Activated T-cell treated with anti-CD3 and anti-CD28 coated beads, Interleukin-2, amount 50 U/mL, for 24 hours (primary cell): ENCODE measurements around the gene CLEC17A.
A peak's percentile ranks its signal among the peaks of the same experiment; 100 is the strongest.
"Not testable (repeated sequence)": the region's sequence is repeated elsewhere in the genome, so short reads cannot be mapped to it uniquely, and the experiment has no call there.

Experiments
- DNase-seq: peaks from one replicate; pipeline ENCODE4 v3.0.0-alpha.2; 2020
- H3K27ac Mint-ChIP-seq: 2 replicates; pipeline ENCODE4 v1.8.0; 2020; ENCODE audit warnings: mild to moderate bottlenecking, mixed read lengths
- H3K27me3 Mint-ChIP-seq: 2 replicates; pipeline ENCODE4 v1.8.0; 2020; ENCODE audit warnings: mixed read lengths
- H3K36me3 Mint-ChIP-seq: 2 replicates; pipeline ENCODE4 v1.8.0; 2020; ENCODE audit warnings: low read depth, mixed read lengths
- H3K4me1 Mint-ChIP-seq: 2 replicates; pipeline ENCODE4 v1.8.0; 2020; ENCODE audit warnings: low read depth, mixed read lengths
- H3K4me3 Mint-ChIP-seq: 2 replicates; pipeline ENCODE4 v1.8.0; 2020; ENCODE audit warnings: mild to moderate bottlenecking, moderate library complexity, mixed read lengths
- H3K9me3 Mint-ChIP-seq: 2 replicates; pipeline ENCODE4 v1.8.0; 2020; ENCODE audit warnings: mixed read lengths

Gene CLEC17A

DNA sequence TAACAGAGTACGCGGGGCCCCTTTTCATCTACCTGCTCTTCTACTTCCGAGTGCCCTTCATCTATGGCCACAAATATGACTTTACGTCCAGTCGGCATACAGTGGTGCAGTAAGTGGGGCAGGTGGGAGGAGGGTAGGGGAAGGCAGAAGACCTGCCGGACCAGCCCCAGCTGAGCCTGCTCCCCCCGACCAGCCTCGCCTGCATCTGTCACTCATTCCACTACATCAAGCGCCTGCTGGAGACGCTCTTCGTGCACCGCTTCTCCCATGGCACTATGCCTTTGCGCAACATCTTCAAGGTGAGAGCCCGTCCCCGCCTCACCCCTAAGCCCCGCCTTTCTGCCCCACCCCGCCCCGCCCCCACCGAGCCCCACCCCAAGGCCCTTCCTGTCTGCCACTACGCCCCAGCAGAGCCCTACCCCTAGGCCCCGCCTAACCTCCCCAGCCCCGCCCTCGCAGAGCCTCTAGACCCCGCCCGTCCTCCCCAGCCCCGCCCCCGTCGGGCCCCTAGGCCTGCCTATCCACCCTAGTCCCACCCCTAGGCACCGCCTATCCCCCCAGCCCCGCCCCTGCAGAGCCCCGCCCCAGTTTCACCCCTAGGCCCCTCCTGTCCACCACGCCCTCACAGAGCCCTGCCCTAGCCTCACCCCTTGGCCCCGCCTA, 18.8 kb upstream of the CLEC17A start:
- peak; percentile 63 for DNase-seq
- peaks cover 51% of the 10 kb centered on the region for H3K36me3 Mint-ChIP-seq
- H3K4me3 Mint-ChIP-seq, result no peak overlapping the region
- H3K27me3 Mint-ChIP-seq, result no peaks in the 10 kb centered on the region
- H3K9me3 Mint-ChIP-seq, result no peaks in the 10 kb centered on the region
- H3K27ac Mint-ChIP-seq, result peak overlapping the region; percentile 82
- peaks cover 36% of the 10 kb centered on the region for H3K4me1 Mint-ChIP-seq

DNA sequence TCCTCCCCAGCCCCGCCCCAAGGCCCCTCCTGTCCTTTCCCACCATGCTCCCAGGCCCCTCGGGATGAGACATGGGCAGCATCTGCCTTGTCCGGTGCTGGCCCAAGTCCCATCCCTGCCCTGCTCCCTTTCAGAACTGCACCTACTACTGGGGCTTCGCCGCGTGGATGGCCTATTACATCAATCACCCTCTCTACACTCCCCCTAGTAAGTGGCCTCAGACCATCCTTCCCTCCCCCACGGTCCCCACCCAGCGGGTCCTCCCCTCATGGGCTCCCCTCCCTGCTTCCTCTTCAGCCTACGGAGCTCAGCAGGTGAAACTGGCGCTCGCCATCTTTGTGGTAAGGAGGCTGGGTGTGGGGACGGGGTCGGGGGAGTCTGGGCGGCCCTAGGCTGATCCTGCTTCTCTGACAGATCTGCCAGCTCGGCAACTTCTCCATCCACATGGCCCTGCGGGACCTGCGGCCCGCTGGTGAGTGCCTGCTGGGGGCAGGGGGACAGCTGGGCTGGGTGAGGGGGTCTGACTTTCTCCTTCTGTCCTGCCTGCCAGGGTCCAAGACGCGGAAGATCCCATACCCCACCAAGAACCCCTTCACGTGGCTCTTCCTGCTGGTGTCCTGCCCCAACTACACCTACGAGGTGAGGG, 18.1 kb upstream of the CLEC17A start:
- H3K4me1 Mint-ChIP-seq, result peaks cover 42% of the 10 kb centered on the region
- peaks cover 54% of the 10 kb centered on the region for H3K36me3 Mint-ChIP-seq
- not testable (repeated sequence) for H3K9me3 Mint-ChIP-seq, DNase-seq, H3K27me3 Mint-ChIP-seq, H3K4me3 Mint-ChIP-seq
- H3K27ac Mint-ChIP-seq, result peak overlapping the region; percentile 14

DNA sequence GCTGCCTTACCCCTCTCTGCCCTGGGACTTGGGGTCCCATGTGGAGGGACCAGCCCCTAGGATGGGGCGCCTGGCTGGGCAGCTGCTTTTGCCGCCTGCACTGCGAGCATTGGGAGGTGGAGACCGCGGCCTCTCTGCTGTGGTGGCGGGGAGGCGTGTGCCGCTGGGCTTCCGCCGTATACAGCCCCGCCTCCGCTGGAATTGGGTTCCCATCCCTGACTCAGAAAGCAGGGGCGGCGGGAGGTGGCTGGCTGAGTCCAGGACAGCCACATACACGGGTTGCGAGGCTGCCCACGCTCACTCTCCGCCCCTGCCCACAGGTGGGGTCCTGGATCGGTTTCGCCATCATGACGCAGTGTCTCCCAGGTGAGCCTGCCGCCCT, 17.6 kb upstream of the CLEC17A start:
- peaks cover 42% of the 10 kb centered on the region for H3K4me1 Mint-ChIP-seq
- DNase-seq, result no peak
- peak overlapping the region; percentile 14 for H3K27ac Mint-ChIP-seq
- H3K27me3 Mint-ChIP-seq, result no peaks in the 10 kb centered on the region
- no peaks in the 10 kb centered on the region for H3K9me3 Mint-ChIP-seq
- no peak overlapping the region for H3K4me3 Mint-ChIP-seq
- peaks cover 55% of the 10 kb centered on the region for H3K36me3 Mint-ChIP-seq

DNA sequence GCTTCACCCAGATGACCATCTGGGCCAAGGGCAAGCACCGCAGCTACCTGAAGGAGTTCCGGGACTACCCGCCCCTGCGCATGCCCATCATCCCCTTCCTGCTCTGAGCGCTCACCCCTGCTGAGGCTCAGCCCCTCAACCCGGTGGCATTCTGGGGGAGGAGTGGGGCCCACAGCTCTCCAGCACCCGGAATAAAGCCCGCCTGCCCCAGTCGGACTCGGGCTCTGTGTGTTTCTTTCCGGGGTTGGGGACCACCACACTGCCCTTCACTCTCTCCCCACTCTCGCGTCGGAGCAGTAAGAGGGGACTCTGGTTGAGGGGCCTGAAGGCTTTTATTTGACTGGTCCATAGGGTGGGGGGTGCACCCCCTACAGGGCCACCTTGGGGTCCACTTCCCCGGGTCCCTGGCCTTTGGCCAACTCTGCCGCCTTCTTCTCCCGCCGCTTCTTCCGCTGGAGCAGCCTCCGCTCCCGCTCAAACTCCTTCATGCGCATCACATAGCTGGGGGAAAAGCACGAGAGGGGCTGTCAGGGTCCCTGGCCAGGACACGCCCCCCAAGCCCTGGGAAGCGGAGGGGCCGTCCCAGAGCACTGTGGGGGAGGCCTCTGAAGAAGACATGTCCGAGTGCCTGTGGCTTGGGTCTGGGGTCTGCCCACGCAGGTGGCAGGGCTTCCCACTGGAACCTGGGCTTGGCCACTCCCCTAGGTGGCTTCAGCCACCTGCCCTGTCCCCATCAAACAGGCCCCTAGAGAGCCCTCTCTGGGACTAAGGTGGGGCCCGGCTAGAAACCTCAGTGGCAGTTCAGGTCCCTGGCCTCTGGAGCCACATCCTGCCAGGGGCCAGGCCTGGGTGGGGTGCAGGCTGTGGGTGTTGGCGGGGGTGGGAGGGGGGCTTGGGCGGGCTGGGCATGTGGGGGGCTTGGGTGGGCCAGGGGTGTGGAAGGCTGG, 16.8 kb upstream of the CLEC17A start:
- peaks cover 59% of the 10 kb centered on the region for H3K36me3 Mint-ChIP-seq
- no peaks in the 10 kb centered on the region for H3K9me3 Mint-ChIP-seq
- no peak for DNase-seq
- H3K4me1 Mint-ChIP-seq, result peaks cover 45% of the 10 kb centered on the region
- H3K27ac Mint-ChIP-seq, result no peak overlapping the region
- H3K4me3 Mint-ChIP-seq, result no peak overlapping the region
- no peaks in the 10 kb centered on the region for H3K27me3 Mint-ChIP-seq

DNA sequence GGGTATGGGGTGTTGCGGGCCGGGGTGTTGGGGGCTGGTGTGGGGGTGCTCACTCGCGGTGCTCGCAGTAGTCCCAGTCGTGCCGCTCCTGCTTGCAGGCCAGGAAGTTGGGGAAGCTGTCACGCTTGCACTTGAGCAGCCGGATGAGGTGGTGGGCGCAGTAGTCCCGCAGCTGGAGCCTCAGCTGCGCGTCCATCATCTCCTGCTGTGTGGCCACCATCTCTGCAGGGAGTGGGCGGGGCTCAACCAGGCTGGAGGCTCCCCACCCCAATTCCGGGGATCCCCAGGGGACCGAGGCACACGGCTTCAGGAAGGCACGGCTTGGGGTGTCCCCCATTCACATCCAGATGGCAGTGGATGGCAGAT, 16.2 kb upstream of the CLEC17A start:
- no peak for DNase-seq
- Mint-ChIP-seq H3K9me3 (no peaks in the 10 kb centered on the region), H3K4me1 (peaks cover 44% of the 10 kb centered on the region), H3K27me3 (no peaks in the 10 kb centered on the region), H3K4me3 (no peak overlapping the region), H3K36me3 (peaks cover 64% of the 10 kb centered on the region), H3K27ac (no peak overlapping the region)

DNA sequence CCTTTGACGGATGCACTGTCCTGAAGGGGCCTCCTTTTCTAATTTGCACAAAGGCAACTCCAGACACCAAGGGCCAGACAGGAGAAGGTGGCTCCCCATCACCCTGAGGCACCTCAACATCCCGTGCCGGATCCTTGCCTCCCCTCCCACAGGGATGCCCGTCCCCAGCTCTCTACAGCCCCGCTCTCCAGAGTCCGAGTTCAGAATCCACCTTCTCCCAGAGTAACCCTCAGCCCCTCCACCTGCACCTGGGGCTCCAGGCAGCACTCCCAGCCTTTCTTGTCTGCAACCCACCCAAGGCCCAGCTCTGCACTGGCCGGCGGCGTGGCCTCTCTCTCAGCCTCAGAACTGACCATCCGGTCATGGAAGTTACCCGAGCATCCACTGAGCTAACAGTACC, 15.8 kb upstream of the CLEC17A start:
- H3K36me3 Mint-ChIP-seq, result peaks cover 65% of the 10 kb centered on the region
- H3K4me3 Mint-ChIP-seq, result no peak overlapping the region
- peaks cover 43% of the 10 kb centered on the region for H3K4me1 Mint-ChIP-seq

DNA sequence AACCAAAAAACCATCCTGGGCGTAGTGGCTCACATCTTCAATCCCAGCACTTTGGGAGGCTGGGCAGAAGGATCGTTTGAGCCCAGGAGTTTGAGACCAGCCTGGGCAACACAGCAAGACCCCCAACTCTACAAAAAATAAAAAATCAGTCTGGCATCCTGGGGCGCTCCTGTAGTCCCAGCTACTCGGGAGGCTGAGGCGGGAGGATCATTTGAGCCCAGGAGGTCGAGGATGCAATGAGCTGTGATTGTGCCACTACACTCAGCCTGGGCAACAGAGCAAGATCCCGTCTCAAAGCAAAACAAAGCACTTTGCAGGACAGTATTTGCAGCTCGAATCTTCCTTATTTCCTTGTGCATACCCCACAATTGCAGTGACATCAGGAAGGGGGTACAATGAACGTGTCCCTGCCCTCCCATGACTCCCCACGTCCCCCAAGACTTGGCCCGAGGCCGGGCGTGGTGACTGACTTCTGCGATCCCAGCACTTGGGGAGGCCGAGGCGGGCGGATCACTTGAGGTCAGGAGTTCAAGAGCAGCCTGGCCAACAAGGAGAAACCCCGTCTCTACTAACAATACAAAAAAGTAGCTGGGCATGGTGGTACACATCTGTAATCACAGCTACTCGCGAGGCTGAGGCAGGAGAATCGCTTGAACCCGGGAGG, 11.9 kb upstream of the CLEC17A start:
- no peak for DNase-seq
- H3K27ac Mint-ChIP-seq, result peak overlapping the region; percentile 95
- peaks cover 41% of the 10 kb centered on the region for H3K36me3 Mint-ChIP-seq
- peak overlapping the region; percentile 98 for H3K4me3 Mint-ChIP-seq
- no peaks in the 10 kb centered on the region for H3K27me3 Mint-ChIP-seq
- H3K9me3 Mint-ChIP-seq, result no peaks in the 10 kb centered on the region
- peaks cover 43% of the 10 kb centered on the region for H3K4me1 Mint-ChIP-seq

More for the DNA sequence above, 15.8 kb upstream of the CLEC17A start:
- DNase-seq, result no peak
- peak overlapping the region; percentile 67 for H3K27ac Mint-ChIP-seq
- no peaks in the 10 kb centered on the region for H3K27me3 Mint-ChIP-seq
- no peaks in the 10 kb centered on the region for H3K9me3 Mint-ChIP-seq

DNA sequence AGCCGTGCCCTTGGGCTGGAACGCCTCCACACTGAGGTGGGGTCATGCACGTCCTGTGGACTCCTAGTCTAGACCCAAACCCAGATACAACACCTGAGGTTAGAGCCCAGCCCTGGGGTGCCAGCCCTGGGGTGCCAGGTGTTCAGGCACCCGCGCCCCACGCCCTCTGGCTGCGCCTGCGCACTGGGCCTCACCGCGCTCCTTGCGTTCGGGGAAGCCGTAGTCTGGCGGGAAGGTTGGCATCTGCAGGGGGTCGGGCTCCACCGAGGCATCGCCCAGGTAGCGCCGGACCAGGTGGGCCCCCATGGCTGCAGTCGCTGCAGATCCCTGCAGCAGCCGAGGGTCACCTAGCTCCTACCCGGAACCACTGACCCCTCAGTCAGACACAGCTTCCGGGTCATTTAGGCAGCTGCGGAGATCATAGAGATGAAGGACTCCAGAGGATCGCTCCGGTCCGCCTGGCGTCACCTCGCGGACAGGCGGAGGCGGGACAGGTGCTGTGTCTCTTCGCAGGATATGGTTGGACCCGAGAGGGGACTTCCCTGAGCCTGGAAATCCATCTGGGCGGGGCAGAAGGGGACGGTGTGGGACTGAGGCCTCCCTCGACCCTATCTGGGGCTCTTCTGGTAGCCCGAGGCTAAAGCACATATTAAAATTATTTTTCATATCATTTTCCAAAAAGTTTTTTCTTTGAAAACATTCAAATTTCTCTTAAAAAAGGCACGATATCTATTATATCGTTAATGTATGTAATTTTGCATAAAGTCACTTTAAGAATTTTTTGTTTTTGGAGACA, 11.0 kb upstream of the CLEC17A start, which contains the start of gene NDUFB7:
TSS of gene NDUFB7 (minus strand) at position 372 of the 796 bp plus-strand sequence. CDS start at position 306, 66 bp downstream.
- Mint-ChIP-seq H3K4me1 (peaks cover 43% of the 10 kb centered on the region), H3K4me3 (peak within 1 kb of the TSS; percentile 98), H3K27ac (peak within 1 kb of the TSS; percentile 95), H3K9me3 (no peaks in the 10 kb centered on the region), H3K27me3 (no peaks in the 10 kb centered on the region), H3K36me3 (peaks cover 35% of the 10 kb centered on the region)
- peak; percentile 91 for DNase-seq

DNA sequence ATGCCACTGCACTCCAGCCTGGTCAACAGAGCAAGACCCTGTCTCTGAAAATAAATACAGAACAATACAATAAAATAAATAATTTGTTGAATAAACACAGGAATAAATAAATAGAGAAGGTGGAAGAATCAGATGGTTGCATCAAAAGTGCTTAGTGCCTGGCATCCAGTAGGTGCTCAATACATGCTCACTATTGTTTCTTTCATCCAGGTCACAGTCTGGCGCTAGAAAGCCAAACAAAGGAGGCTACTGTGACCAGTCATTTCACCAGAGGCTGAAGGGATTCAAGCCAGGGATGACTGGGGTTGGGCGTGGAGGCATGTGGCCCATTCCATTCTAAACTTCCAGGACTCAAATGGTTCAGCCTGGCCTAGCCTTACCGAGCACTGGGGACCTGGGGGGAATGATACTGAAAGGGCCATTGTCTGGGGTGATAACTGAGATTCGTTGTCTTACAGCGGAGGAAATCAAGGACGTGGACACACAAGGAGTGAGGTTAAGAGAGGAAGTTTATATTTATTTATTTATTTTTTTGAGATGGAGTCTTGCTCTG, 7.4 kb upstream of the CLEC17A start:
- H3K4me3 Mint-ChIP-seq, result no peak overlapping the region
- no peak overlapping the region for H3K27ac Mint-ChIP-seq
- peaks cover 30% of the 10 kb centered on the region for H3K4me1 Mint-ChIP-seq
- no peaks in the 10 kb centered on the region for H3K27me3 Mint-ChIP-seq
- peaks cover 11% of the 10 kb centered on the region for H3K36me3 Mint-ChIP-seq
- no peak for DNase-seq
- H3K9me3 Mint-ChIP-seq, result no peaks in the 10 kb centered on the region

DNA sequence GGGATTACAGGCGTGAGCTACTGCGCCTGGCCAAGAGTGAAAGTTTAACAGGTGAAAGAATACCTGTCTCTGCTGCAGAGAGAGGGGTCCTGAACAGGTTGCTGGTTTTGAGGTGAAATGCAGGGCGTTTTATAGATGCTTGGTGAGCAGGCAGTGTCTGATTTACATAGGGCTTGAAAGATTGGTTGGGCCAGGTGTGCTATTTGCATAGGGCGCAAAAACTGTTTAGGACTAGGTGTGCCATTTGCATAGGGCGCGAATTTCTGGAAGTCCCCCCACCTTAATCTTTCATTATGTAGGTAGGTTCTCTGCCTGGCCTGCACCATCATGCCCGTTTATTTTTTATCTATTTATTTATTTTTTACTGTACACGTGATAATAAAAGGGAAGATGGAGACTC, 6.5 kb upstream of the CLEC17A start:
- H3K36me3 Mint-ChIP-seq, result peaks cover 5% of the 10 kb centered on the region
- H3K27ac Mint-ChIP-seq, result no peak overlapping the region
- no peaks in the 10 kb centered on the region for H3K27me3 Mint-ChIP-seq
- no peaks in the 10 kb centered on the region for H3K9me3 Mint-ChIP-seq
- H3K4me1 Mint-ChIP-seq, result peaks cover 28% of the 10 kb centered on the region
- DNase-seq, result no peak
- no peak overlapping the region for H3K4me3 Mint-ChIP-seq

DNA sequence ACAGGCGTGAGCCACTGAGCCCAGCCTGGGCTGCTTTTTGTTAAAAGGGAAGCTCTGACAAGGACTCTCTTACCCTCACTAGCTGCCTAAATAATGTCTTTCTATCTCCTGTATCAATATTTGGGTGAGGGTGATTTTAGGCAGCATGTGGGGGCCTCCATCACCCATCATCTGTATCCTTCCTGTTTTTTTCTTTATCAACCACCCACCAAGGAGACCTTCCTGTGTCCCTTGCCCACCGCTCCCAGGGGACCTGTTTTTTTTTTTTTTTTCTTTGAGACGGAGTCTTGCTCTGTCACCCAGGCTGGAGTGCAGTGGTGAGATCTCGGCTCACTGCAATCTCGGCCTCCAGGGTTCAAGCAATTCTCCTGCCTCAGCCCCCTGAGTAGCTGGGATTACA, 5.6 kb upstream of the CLEC17A start:
- Mint-ChIP-seq H3K27ac (no peak overlapping the region), H3K4me1 (peaks cover 24% of the 10 kb centered on the region)
- DNase-seq, result no peak

DNA sequence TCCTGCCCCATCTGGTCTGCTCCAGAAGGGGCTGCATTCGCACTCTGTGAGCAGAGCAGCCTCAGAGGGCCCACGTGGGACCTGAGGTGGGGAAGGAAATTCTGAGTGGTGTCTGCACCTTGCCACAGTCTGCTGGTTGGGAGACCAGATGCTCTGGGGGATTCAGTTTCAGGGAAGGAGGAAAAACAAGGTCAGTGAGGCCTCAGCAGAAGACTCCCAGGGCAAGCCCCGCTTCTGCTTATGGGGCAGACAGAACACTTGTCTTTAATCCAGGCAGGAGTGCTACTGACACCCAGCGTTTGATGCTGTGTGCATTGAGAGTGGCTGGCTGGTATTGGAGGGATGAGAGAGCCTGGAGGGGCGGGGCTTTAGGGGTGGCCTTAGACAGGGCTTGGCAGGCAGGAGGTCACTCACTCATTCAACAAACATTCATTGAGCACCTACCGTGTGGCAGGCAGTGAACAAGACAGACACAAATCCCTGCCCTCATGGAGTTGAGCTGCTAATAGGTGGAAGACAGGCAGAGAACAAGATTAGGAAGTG, 4.9 kb upstream of the CLEC17A start:
- H3K27me3 Mint-ChIP-seq, result no peaks in the 10 kb centered on the region
- H3K27ac Mint-ChIP-seq, result peak overlapping the region; percentile 27

More for the DNA sequence above, 5.6 kb upstream of the CLEC17A start:
- Mint-ChIP-seq H3K27me3 (no peaks in the 10 kb centered on the region), H3K36me3 (no peaks in the 10 kb centered on the region), H3K9me3 (no peaks in the 10 kb centered on the region), H3K4me3 (no peak overlapping the region)

DNA sequence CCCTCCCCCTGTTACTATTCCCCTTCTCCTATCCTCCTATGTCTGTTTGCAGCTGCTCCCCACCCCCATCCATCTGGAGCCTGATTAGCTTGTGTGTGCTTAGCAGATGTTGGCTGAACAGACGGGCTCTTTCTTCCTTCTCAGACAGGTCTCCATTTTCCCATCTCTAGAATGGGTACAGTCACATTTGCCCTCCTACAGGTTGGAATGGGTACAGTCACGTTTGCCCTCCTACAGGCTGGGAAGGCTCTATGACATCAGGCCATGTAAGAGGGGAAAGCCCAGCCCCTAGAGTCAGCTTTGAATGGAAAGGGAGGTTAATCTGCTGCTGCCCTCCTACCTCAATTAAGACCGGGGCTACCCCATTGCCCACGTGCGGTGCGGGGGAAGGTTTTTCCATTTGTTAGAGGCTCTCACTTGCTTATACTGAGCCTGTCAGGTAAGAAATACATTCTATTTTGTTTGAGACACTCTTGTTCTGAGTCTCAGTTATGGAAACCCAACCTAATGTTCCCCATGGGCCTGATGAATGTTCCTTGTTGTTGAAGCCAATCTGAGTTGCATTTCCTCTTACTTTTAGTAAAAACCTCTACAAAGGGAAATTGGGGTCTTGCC, 2.2 kb upstream of the CLEC17A start:
- Mint-ChIP-seq H3K4me1 (peaks cover 31% of the 10 kb centered on the region), H3K36me3 (no peaks in the 10 kb centered on the region), H3K4me3 (no peak overlapping the region), H3K27ac (peak overlapping the region; percentile 45), H3K27me3 (no peaks in the 10 kb centered on the region), H3K9me3 (no peaks in the 10 kb centered on the region)
- peak; percentile 73 for DNase-seq

More for the DNA sequence above, 4.9 kb upstream of the CLEC17A start:
- no peaks in the 10 kb centered on the region for H3K9me3 Mint-ChIP-seq
- DNase-seq, result no peak
- no peaks in the 10 kb centered on the region for H3K36me3 Mint-ChIP-seq
- peaks cover 26% of the 10 kb centered on the region for H3K4me1 Mint-ChIP-seq
- no peak overlapping the region for H3K4me3 Mint-ChIP-seq
